Left ventricle myocardium inferior (tissue), 1 donor: ENCODE results near the gene MAP3K4. TPM values are rescaled to one million over a fixed set of nuclear protein-coding genes. Genes with fewer than 3 reads are reported as not detected.

Source experiments
- DNase-seq: peaks from one replicate; pipeline ENCODE4 v3.0.0-alpha.2; 2020
- H3K27ac ChIP-seq: fragments of 200-600 bp; replicated peaks from 2 replicates; pipeline ENCODE4 v1.8.0; 2021
- H3K27me3 ChIP-seq: fragments of 200-600 bp; 2 replicates; pipeline ENCODE4 v1.8.0; 2021; ENCODE audit warnings: low read depth
- H3K36me3 ChIP-seq: fragments of 200-600 bp; 2 replicates; pipeline ENCODE4 v1.8.0; 2021
- H3K4me1 ChIP-seq: fragments of 200-600 bp; 2 replicates; pipeline ENCODE4 v1.8.0; 2021
- H3K4me3 ChIP-seq: fragments of 200-600 bp; 2 replicates; pipeline ENCODE4 v1.8.0; 2021; ENCODE audit warnings: mild to moderate bottlenecking, moderate library complexity
- H3K9me3 ChIP-seq: fragments of 200-600 bp; replicated peaks from 2 replicates; pipeline ENCODE4 v1.8.0; 2021
- CTCF ChIP-seq: fragments of 200-600 bp; IDR thresholded peaks from 2 replicates; pipeline ENCODE4 v1.8.0; 2021; ENCODE audit warnings: antibody characterized with exemption, mild to moderate bottlenecking, borderline replicate concordance
- intact Hi-C: fragments of 100-400 bp; cut with micrococcal nuclease; formaldehyde crosslinking; loops from one replicate; pipeline ENCODE4 v1.11.0; 2022
- total RNA-seq: library from RNA; stranded (reverse); fragmentation: NEBNext Ultra II Directional; extraction: Animal tissue kit (Norgen Biotek cat#: 25700); gene quantifications from one replicate; pipeline ENCODE4 v1.2.1, GENCODE V29; 2021
- donor health status: DM: no; HTN: yes; CAD: no; lungs with severe emphysema.

The MAP3K4 gene
- total RNA-seq, 1 donor from 2014 or later: 37.1 TPM

DNA sequence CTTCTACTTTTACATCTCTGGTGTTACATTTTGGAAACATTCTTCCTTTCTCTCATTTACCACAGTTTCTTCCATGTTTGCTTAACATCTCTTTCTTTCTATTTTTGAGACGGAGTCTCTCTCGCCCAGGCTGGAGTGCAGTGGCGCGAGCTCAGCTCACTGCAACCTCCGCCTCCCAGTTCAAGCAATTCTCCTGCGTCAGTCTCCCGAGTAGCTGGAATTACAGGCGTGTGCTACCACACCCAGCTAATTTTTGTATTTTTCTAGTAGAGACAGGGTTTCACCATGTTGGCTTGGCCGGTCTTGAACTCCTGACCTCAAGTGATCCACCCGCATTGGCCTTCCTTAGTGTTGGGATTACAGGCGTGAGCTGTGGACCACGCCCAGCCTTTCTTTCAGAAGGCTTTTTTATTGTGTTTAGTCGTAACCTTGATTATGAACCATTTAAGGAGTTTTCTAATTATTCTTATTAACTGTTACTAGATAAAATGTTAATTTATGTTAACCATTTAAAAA lies 27.8 kb downstream of the MAP3K4 start:
- H3K27me3 ChIP-seq: no peaks in the 10 kb centered on the region
- H3K9me3 ChIP-seq: no peaks in the 10 kb centered on the region
- intact Hi-C loops: no loop called here
- H3K27ac ChIP-seq: no peak overlapping the region
- no peak for TF ChIP-seq CTCF
- H3K4me1 ChIP-seq: peaks cover 43% of the 10 kb centered on the region
- H3K4me3 ChIP-seq: no peak overlapping the region
- DNase-seq: no peak
- H3K36me3 ChIP-seq: no peaks in the 10 kb centered on the region

DNA sequence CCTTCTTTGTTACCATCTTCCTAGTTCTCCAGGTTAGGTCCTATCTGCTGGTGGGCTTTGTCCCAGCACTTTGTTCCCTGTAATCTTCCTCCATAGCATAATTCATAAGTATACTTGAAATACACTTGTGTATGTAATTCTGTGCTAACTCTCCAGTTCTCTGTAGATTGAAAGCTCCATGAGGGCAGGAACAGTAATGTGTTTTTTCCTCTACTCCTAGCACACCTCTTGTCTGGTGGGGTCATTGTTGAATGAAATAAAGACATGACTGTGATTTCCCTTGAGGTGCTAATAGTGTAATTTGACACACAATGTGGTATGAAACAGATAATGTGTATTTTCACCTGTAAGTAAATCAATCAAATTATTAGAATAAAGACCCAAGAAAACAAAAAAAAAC lies 30.0 kb downstream of the MAP3K4 start:
- H3K36me3 ChIP-seq: no peaks in the 10 kb centered on the region
- H3K27me3 ChIP-seq: no peaks in the 10 kb centered on the region
- H3K27ac ChIP-seq: no peak overlapping the region
- H3K9me3 ChIP-seq: no peaks in the 10 kb centered on the region
- no peak for DNase-seq
- intact Hi-C loops: no loop called here
- H3K4me3 ChIP-seq: no peak overlapping the region
- TF ChIP-seq CTCF: no peak
- peaks cover 42% of the 10 kb centered on the region for H3K4me1 ChIP-seq

GRCh38 chr6:161021998-161022743 lies 30.6 kb downstream of the MAP3K4 start:
- no peak for DNase-seq
- Histone ChIP-seq H3K27ac (no peak overlapping the region), H3K4me1 (peaks cover 39% of the 10 kb centered on the region), H3K4me3 (no peak overlapping the region), H3K9me3 (no peaks in the 10 kb centered on the region), H3K27me3 (no peaks in the 10 kb centered on the region), H3K36me3 (no peaks in the 10 kb centered on the region)
- intact Hi-C loops: no loop called here
- no peak for TF ChIP-seq CTCF

DNA sequence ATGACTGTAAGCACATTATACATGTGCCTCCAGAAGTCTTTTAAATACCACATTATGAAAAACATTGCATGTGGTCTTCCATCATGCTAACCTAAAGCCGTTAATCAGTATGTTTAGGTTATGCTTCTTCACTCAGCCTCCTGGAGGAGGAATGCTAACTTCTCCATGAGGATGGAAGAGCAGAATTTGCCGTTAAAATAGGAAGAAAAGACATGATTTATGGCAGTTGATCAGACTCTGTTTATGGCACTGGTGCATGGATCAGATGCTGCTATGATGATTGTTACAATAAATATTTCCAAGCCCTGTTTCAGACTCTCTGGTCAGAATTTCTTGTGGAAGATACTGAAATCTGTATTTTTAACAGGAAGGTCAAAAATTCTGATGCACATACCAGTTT lies 31.7 kb downstream of the MAP3K4 start:
- Histone ChIP-seq H3K9me3 (no peaks in the 10 kb centered on the region), H3K36me3 (no peaks in the 10 kb centered on the region), H3K4me3 (no peak overlapping the region), H3K4me1 (peaks cover 39% of the 10 kb centered on the region), H3K27ac (no peak overlapping the region), H3K27me3 (no peaks in the 10 kb centered on the region)
- TF ChIP-seq CTCF: no peak
- DNase-seq: no peak
- intact Hi-C loops: no loop called here

- no peak overlapping the region for H3K27ac ChIP-seq
- TF ChIP-seq CTCF: no peak
- peaks cover 44% of the 10 kb centered on the region for H3K4me1 ChIP-seq
- H3K9me3 ChIP-seq: no peaks in the 10 kb centered on the region
- intact Hi-C loops: no loop called here
- no peak for DNase-seq
- no peaks in the 10 kb centered on the region for H3K27me3 ChIP-seq
- H3K36me3 ChIP-seq: no peaks in the 10 kb centered on the region
- H3K4me3 ChIP-seq: no peak overlapping the region
Observed at GRCh38 chr6:161024364-161024920, 32.9 kb downstream of the MAP3K4 start.
